MM.1S (cell line): Measurements from ENCODE around the gene MAGOH.
"Not testable (repeated sequence)": the region's sequence is repeated elsewhere in the genome, so short reads cannot be mapped to it uniquely, and the experiment has no call there.

Experiments used
- CTCF ChIP-seq: fragments of 300-600 bp; sonication (generic); IDR thresholded peaks from 2 replicates; pipeline ENCODE4 v1.5.1; 2016; ENCODE audit warnings: antibody characterized with exemption, low read length, mixed read lengths
- EZH2phosphoT487 ChIP-seq: fragments of 300-600 bp; sonication (generic); IDR thresholded peaks from 2 replicates; pipeline ENCODE4 v1.6.1; 2018; ENCODE audit warnings: antibody characterized with exemption, low read length

GRCh38 chr1:53185955-53186297, 52.4 kb downstream of the MAGOH start:
- not testable (repeated sequence) for TF ChIP-seq CTCF, EZH2phosphoT487
